Ramos (cell line): Measurements from ENCODE around the gene PRKCA.
"Not testable (repeated sequence)": the region's sequence is repeated elsewhere in the genome, so short reads cannot be mapped to it uniquely, and the experiment has no call there.

Experiments used
- in situ Hi-C: fragments of 300-500 bp; cut with MboI; formaldehyde crosslinking; loops from one replicate; pipeline ENCODE4 v1.14.3; 2022; ENCODE audit warnings: low sequenced_read_pairs; ENCODE audit not compliant: unreplicated experiment

Gene PRKCA

GRCh38 chr17:66348584-66349165 lies 46.3 kb downstream of the PRKCA start:
- in situ Hi-C loops, result no loop called here

GRCh38 chr17:66349521-66350254 lies 47.3 kb downstream of the PRKCA start:
- in situ Hi-C loops, result no loop called here

- in situ Hi-C loops, result not testable (repeated sequence)
Observed at GRCh38 chr17:66350576-66350975, 48.2 kb downstream of the PRKCA start.

- in situ Hi-C loops, result no loop called here
Observed at GRCh38 chr17:66351033-66351432, 48.6 kb downstream of the PRKCA start.

GRCh38 chr17:66351701-66352100 lies 49.3 kb downstream of the PRKCA start:
- in situ Hi-C loops, result no loop called here

GRCh38 chr17:66353937-66354401 lies 51.6 kb downstream of the PRKCA start:
- in situ Hi-C loops, result no loop called here

GRCh38 chr17:66354472-66354871 lies 52.1 kb downstream of the PRKCA start:
- in situ Hi-C loops, result no loop called here

- in situ Hi-C loops, result no loop called here
Observed at GRCh38 chr17:66354981-66355380, 52.6 kb downstream of the PRKCA start.

GRCh38 chr17:66355510-66355909 lies 53.1 kb downstream of the PRKCA start:
- in situ Hi-C loops, result no loop called here

- in situ Hi-C loops, result no loop called here
Observed at GRCh38 chr17:66357037-66357436, 54.6 kb downstream of the PRKCA start.

- in situ Hi-C loops, result no loop called here
Observed at GRCh38 chr17:66359351-66359750, 56.9 kb downstream of the PRKCA start.

- in situ Hi-C loops, result not testable (repeated sequence)
Observed at GRCh38 chr17:66360961-66361565, 58.6 kb downstream of the PRKCA start.

GRCh38 chr17:66364508-66364907 lies 62.1 kb downstream of the PRKCA start:
- in situ Hi-C loops, result no loop called here

- in situ Hi-C loops, result no loop called here
Observed at GRCh38 chr17:66364990-66365490, 62.6 kb downstream of the PRKCA start.

GRCh38 chr17:66365903-66366302 lies 63.5 kb downstream of the PRKCA start:
- in situ Hi-C loops, result no loop called here

GRCh38 chr17:66367107-66367506 lies 64.7 kb downstream of the PRKCA start:
- in situ Hi-C loops, result no loop called here

GRCh38 chr17:66369830-66370229 lies 67.4 kb downstream of the PRKCA start:
- in situ Hi-C loops, result no loop called here

GRCh38 chr17:66371561-66371960 lies 69.1 kb downstream of the PRKCA start:
- in situ Hi-C loops, result no loop called here

GRCh38 chr17:66372182-66372581 lies 69.8 kb downstream of the PRKCA start:
- in situ Hi-C loops, result no loop called here

GRCh38 chr17:66373079-66373478 lies 70.7 kb downstream of the PRKCA start:
- in situ Hi-C loops, result no loop called here
